Epithelial cell of alveolus of lung (primary cell): ENCODE data around the gene FAM107B. TPM values are rescaled to one million over a fixed set of nuclear protein-coding genes. Genes with fewer than 3 reads are reported as not detected.

Experiments
- total RNA-seq: library from RNA; depleted of rRNA; stranded (reverse); fragments of >200 nt; gene quantifications from 2 replicates; pipeline ENCODE4 v1.2.1, GENCODE V29; 2015

The FAM107B gene
- total RNA-seq: 22.1 and 33.1 TPM in 2 replicates

DNA sequence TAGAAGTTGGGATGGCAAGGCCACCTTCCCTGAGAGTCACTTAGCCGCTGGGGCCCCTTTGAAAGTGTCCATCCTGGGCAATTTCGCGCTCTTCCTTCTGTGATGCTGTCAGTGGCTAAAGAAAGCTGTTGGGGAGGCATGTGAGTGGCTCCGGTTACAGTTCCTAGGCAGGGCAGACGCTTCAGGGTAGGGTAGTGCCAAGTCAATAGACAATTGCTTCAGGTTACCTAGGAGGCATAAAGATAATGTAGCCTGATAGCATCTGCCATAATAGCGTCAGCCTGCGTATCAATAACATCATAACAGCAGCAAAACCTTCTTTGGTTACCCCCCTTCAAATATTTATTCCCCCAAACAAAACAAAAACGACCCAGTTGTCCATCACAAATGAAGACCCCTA lies at the start of gene FAM107B:
FAM107B (minus strand) TSS at position 101 of the 400 bp plus-strand sequence. CDS start 234 bp downstream, outside the sequence.

Other genes starting within 250 kb of the FAM107B start
- 0.78 and 3.8 TPM in 2 replicates for gene CDNF, start 63.1 kb upstream of the FAM107B start, total RNA-seq
- gene HSPA14, start 63.4 kb upstream of the FAM107B start, total RNA-seq: 12.4 and 13.5 TPM in 2 replicates
- 10.6 and 12.1 TPM in 2 replicates for gene MSANTD7, start 63.4 kb upstream of the FAM107B start, total RNA-seq
- 6.0 and 13.4 TPM in 2 replicates for gene SUV39H2, start 104.0 kb upstream of the FAM107B start, total RNA-seq
- gene DCLRE1C, start 179.2 kb upstream of the FAM107B start, total RNA-seq: 4.6 and 5.7 TPM in 2 replicates
- not detected in 2 replicates for gene MEIG1, start 184.5 kb upstream of the FAM107B start, total RNA-seq